ENCODE results near the gene BNIP2. TPM values are rescaled to one million over a fixed set of nuclear protein-coding genes. Genes with fewer than 3 reads are reported as not detected.

Gene BNIP2
- total RNA-seq, 1 donor from 2014 or later = 59.2 TPM

DNA sequence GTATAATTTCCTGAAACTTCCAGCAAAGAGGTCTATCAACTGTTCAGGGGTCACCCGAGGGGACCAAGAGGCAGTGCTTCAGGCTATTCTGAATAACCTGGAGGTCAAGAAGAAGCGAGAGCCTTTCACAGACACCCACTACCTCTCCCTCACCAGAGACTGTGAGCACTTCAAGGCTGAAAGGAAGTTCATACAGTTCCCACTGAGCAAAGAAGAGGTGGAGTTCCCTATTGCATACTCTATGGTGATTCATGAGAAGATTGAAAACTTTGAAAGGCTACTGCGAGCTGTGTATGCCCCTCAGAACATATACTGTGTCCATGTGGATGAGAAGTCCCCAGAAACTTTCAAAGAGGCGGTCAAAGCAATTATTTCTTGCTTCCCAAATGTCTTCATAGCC, 70.7 kb downstream of the BNIP2 start:
- Mint-ChIP-seq H3K27me3 (ENCODE audit: low read depth) (peaks cover 26% of the 10 kb centered on the region), H3K27ac (ENCODE audit: unreplicated experiment) (no peak overlapping the region), H3K4me1 (ENCODE audit: low read depth) (no peaks in the 10 kb centered on the region), H3K9me3 (ENCODE audit: low read depth) (no peaks in the 10 kb centered on the region), H3K36me3 (ENCODE audit: low read depth) (no peaks in the 10 kb centered on the region), H3K4me3 (ENCODE audit: unreplicated experiment) (no peak overlapping the region)
- TF ChIP-seq, protein P1, sequence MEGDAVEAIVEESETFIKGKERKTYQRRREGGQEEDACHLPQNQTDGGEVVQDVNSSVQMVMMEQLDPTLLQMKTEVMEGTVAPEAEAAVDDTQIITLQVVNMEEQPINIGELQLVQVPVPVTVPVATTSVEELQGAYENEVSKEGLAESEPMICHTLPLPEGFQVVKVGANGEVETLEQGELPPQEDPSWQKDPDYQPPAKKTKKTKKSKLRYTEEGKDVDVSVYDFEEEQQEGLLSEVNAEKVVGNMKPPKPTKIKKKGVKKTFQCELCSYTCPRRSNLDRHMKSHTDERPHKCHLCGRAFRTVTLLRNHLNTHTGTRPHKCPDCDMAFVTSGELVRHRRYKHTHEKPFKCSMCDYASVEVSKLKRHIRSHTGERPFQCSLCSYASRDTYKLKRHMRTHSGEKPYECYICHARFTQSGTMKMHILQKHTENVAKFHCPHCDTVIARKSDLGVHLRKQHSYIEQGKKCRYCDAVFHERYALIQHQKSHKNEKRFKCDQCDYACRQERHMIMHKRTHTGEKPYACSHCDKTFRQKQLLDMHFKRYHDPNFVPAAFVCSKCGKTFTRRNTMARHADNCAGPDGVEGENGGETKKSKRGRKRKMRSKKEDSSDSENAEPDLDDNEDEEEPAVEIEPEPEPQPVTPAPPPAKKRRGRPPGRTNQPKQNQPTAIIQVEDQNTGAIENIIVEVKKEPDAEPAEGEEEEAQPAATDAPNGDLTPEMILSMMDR (IDR thresholded peaks at IDR 0.05) = no peak
- DNase-seq (ENCODE audit: low spot score) = no peak

DNA sequence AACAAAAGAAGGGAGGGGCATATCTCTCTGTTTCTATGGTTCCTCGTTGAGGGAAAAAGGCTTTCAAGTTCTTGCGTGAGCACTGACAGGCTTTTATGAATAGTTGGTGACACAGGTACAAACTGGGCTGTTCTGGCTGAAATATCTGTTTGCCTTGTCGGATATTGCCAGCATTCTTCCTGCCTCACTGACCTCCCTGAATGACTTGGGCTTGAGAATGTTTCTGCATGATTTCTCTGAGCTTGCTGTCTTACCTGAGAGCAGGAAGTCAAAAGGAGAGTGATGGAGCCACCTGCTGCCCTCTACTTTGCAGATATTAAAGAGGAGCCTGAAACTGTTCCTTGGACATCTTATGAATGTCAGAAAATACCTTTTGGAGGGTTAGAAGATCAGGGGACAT, 72.7 kb downstream of the BNIP2 start:
- no peak for DNase-seq (ENCODE audit: low spot score)
- Mint-ChIP-seq H3K4me1 (ENCODE audit: low read depth) (peaks cover 4% of the 10 kb centered on the region), H3K27me3 (ENCODE audit: low read depth) (peaks cover 29% of the 10 kb centered on the region), H3K4me3 (ENCODE audit: unreplicated experiment) (no peak overlapping the region), H3K36me3 (ENCODE audit: low read depth) (no peaks in the 10 kb centered on the region), H3K9me3 (ENCODE audit: low read depth) (no peaks in the 10 kb centered on the region), H3K27ac (ENCODE audit: unreplicated experiment) (no peak overlapping the region)
- TF ChIP-seq, protein P1 (IDR thresholded peaks at IDR 0.05) = no peak

DNA sequence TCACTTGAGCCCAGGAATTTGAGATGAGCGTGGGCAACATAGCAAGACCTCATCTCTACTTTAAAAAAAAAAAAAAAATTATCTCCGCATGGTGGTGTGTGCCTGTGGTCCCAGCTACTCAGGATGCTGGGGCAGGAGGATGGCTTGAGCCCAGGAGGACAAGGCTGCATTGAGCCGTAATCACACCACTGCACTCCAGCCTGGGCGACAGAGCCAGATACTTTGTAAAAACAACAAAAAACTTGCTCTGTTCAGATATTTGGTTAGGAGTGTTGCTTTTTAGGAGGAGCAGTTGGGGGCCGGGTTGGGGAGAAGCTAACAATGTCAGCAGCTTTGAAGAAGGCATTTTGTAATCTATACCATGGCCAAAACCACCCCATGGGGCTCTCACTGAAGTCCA, 73.5 kb downstream of the BNIP2 start:
- Mint-ChIP-seq H3K4me1 (ENCODE audit: low read depth) (peaks cover 7% of the 10 kb centered on the region), H3K27me3 (ENCODE audit: low read depth) (peaks cover 29% of the 10 kb centered on the region), H3K27ac (ENCODE audit: unreplicated experiment) (no peak overlapping the region), H3K36me3 (ENCODE audit: low read depth) (no peaks in the 10 kb centered on the region), H3K9me3 (ENCODE audit: low read depth) (no peaks in the 10 kb centered on the region), H3K4me3 (ENCODE audit: unreplicated experiment) (no peak overlapping the region)
- no peak for DNase-seq (ENCODE audit: low spot score)
- TF ChIP-seq, protein P1 (IDR thresholded peaks at IDR 0.05) = no peak

DNA sequence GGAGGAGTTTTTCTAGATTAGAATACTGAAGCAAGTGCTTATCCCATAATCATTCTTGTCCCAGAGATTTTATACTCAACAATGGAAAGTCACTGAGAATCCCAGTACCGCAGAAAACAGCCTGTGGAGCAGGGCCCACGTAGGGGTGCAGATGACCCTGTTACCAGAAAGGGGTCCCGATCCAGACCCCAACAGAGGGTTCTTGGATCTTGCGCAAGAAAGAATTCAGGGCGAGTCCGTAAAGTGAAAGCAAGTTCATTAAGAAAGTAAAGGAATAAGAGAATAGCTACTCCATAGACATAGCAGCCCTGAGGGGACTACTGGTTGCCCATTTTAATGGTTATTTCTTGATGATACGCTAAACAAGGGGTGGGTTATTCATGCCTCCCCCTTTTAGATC, 75.0 kb downstream of the BNIP2 start:
- H3K27me3 Mint-ChIP-seq (ENCODE audit: low read depth) = peaks cover 26% of the 10 kb centered on the region
- TF ChIP-seq, protein P1 (IDR thresholded peaks at IDR 0.05) = no peak
- H3K27ac Mint-ChIP-seq (ENCODE audit: unreplicated experiment) = no peak overlapping the region
- H3K9me3 Mint-ChIP-seq (ENCODE audit: low read depth) = no peaks in the 10 kb centered on the region
- DNase-seq (ENCODE audit: low spot score) = no peak
- H3K4me1 Mint-ChIP-seq (ENCODE audit: low read depth) = peaks cover 7% of the 10 kb centered on the region
- no peaks in the 10 kb centered on the region for H3K36me3 Mint-ChIP-seq (ENCODE audit: low read depth)
- no peak overlapping the region for H3K4me3 Mint-ChIP-seq (ENCODE audit: unreplicated experiment)

DNA sequence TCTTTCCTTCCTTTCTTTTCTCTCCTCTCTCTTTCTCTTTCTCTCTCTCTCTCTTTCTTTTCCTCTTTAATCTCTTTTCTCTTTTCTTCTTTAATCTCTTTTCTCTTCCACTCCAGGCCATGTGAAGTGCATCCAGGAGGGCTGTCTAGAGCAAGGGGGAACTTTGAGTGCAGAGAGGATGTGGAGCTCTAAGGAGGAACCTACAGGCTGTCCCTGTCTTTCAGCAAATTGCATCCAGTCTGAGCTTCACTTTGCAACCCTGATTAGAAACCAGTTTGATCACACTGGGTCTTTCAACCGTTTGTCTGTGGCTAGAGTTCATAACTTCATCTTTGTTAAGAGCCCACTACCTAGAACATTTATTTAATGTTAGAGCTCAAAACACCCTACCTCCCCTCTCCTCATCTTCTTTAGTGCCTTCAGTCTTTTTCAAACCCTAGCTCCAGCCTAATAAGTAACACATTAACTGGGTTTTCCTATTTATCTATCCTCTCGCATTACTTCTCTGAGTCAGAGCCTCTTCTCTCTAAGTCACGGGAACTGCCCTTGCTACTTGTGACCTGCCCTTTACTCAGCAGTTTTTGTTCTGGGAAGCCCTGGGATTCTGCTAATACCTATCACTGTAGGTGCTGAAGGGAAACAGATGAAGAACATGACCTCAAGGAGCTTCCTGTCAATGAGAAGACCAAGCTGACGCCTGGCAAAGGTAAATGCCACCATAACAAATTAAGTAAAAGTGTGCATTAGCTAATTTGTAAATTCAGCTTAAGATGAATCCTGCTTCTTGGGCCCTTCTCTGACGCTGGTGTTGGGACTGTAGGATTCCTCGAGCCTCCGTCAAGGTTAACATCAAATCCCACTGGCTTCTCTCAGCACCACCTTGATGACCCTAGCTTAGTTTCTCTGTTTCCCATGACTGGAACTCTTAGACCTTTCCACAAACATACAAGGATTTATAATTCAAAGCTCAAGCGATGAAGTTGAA, 77.6 kb downstream of the BNIP2 start, which contains the start of gene GCNT3:
TSS of gene GCNT3 (plus strand) at position 508 of the 985 bp plus-strand sequence. CDS start 6,456 bp downstream, outside the sequence.
- peaks cover 7% of the 10 kb centered on the region for H3K4me1 Mint-ChIP-seq (ENCODE audit: low read depth)
- no peaks in the 10 kb centered on the region for H3K36me3 Mint-ChIP-seq (ENCODE audit: low read depth)
- peak within 1 kb of the TSS; percentile 65 for H3K27ac Mint-ChIP-seq (ENCODE audit: unreplicated experiment)
- H3K9me3 Mint-ChIP-seq (ENCODE audit: low read depth) = no peaks in the 10 kb centered on the region
- H3K4me3 Mint-ChIP-seq (ENCODE audit: unreplicated experiment) = no peak within 1 kb of the TSS
- TF ChIP-seq, protein P1 (IDR thresholded peaks at IDR 0.05) = no peak
- no peak for DNase-seq (ENCODE audit: low spot score)
- peaks cover 13% of the 10 kb centered on the region for H3K27me3 Mint-ChIP-seq (ENCODE audit: low read depth)

All from chondrocyte (in vitro differentiated cells).